ENCODE measurements around the gene RNF166. TPM values are rescaled to one million over a fixed set of nuclear protein-coding genes. Genes with fewer than 3 reads are reported as not detected.

RNF166 gene
- total and polyA plus RNA-seq, 4 experiments from 2014 or later = 90.5 to 137 (median 111) TPM

DNA sequence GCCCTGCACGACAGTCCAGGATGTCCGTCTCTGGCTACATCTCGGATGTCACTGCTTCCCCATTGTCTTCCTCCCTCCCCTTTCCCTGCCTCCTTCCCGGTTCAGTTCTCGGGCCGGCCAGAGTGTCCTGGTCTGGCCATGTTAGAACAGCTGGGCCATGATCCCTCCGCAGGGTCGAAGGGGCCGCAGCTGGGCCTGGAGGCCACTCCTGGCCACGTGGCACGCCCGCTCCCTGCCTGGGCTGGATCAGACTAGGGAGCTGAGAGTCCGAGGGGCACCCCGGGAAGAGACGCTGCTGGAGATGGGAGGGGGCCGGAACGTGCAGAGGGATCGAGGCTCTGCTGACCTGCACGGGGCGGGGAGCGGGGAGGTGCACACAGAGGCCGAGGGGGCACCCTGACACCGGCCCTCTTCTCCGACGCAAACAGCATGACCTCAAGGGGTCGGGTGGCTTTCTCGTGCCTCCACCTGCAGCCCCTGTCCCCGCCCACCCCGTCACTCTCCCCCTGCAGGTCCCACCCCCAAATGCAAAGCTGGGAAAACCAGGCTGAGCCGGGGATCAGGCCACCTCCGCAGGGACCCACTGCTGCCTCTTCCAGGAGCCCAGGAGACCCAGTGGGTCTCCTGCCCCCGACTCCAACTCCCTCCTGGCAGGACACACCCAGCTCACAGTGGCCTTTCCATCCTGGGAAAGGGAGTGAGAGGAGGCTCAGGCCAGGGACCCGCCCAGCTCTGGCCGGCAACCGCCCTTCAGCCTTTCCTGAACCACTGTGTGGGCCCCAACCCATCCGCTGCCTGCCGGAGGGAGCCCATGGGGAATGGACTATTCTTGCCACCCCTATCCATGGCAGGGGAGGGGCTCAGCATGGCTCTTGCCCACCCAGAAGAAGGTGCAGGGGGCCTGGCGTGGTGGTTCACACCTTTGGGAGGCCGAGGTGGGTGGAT, 38.6 kb upstream of the RNF166 start:
- no peaks in the 10 kb centered on the region for H3K27me3 Mint-ChIP-seq
- POLR2A ChIA-PET (ENCODE audit: partially characterized antibody) = interaction anchor here (1.0 to 7.6 kb wide), 10 partner anchors 15 to 113 kb away, joined by 3 to 138 read pairs (median 4); partner anchors contain the start of genes APRT, PIEZO1 and RNF166
- H3K4me3 ChIP-seq (ENCODE audit: low read length in 2 of 2) = no peak overlapping the region
- H3K4me3 Mint-ChIP-seq = peak overlapping the region in 6 of 8 donors; percentile 10 to 81 (median 76)
- peaks cover 41% of the 10 kb centered on the region for H3K4me1 ChIP-seq (ENCODE audit: insufficient read depth, low read length)
- H3K4me1 Mint-ChIP-seq = peaks cover 9 to 41% (median 22%) of the 10 kb centered on the region in 4 donors
- peaks cover 0 to 13% of the 10 kb centered on the region in 2 donors for H3K36me3 Mint-ChIP-seq
- H3K27me3 ChIP-seq (ENCODE audit: insufficient read depth, low read length) = no peaks in the 10 kb centered on the region
- H3K9me3 ChIP-seq (ENCODE audit: control insufficient read depth in 1 of 2, low read length in 2 of 2) = no peaks in the 10 kb centered on the region
- intact Hi-C loops (cut with micrococcal nuclease) = loop anchor here (1.0 kb wide), 4 partner anchors 14 to 112 kb away; partner anchors contain the start of genes PIEZO1 and TRAPPC2L
- peak overlapping the region in 5 of 7 donors; percentile 29 to 92 (median 83) for H3K27ac Mint-ChIP-seq
- no peaks in the 10 kb centered on the region for H3K9me3 Mint-ChIP-seq
- peak in 1 of 5 donors; percentile 19 for DNase-seq
- peaks cover 8% of the 10 kb centered on the region for H3K36me3 ChIP-seq (ENCODE audit: insufficient read depth, low read length)
- CTCF ChIA-PET (ENCODE audit: partially characterized antibody) = interaction anchor here (1.1 to 7.1 kb wide), 7 partner anchors 7 to 113 kb away, joined by 4 to 137 read pairs (median 7); partner anchors contain the start of gene PIEZO1
- H3K27ac ChIP-seq (ENCODE audit: low read depth, low read length) = peak overlapping the region; percentile 58

DNA sequence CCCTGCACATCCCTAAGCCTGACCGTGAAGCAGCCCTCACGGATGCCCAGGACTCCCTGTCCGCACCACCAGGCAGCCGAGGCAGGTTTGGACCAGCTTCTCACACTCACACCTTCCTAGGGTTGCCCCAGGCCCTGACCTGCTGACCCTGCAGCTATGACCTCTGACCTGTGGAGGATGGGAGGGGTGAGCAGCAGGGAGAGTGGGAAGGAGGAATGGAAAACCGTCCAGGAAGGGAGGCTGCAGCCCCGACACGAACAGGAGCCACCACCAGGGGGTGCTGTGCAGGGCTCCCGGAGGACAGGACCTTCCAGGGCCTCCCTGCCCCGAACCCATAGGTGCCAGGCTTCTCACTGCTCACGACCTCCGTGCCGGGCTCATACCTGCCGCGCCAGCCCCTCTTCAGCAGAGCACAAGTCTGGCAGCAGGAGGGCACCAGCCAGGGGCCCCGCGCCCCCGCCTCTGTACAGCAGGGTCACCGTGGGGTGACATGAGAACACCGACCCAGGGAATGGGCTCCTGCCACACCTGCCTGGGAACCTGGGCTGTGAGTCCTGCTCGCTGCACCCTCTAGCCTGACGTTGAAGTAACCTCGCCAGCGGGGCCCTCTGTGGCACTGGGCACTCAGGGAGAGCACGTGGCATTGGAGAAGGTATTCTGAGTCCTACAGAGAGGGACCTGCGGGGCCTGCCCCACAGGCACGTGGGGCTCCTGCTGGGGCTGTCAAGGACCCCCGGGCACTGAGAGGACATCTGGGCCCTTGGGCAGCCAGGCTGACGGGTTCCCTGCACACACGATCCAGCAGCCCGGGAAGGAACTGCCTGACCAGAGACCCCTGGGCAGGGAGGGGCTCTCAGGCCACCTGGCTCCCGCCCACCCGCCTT, 37.7 kb upstream of the RNF166 start:
- Histone ChIP-seq H3K4me3 (ENCODE audit: low read length in 2 of 2) (no peak overlapping the region), H3K4me1 (ENCODE audit: insufficient read depth, low read length) (peaks cover 41% of the 10 kb centered on the region), H3K36me3 (ENCODE audit: insufficient read depth, low read length) (peaks cover 8% of the 10 kb centered on the region), H3K27ac (ENCODE audit: low read depth, low read length) (no peak overlapping the region), H3K9me3 (ENCODE audit: control insufficient read depth in 1 of 2, low read length in 2 of 2) (no peaks in the 10 kb centered on the region), H3K27me3 (ENCODE audit: insufficient read depth, low read length) (no peaks in the 10 kb centered on the region)
- no peaks in the 10 kb centered on the region for H3K9me3 Mint-ChIP-seq
- H3K4me1 Mint-ChIP-seq = peaks cover 9 to 41% (median 22%) of the 10 kb centered on the region in 4 donors
- H3K27me3 Mint-ChIP-seq = no peaks in the 10 kb centered on the region
- DNase-seq = peak; percentile 65 to 76 (median 69)
- intact Hi-C loops (cut with micrococcal nuclease) = loop anchor here (1.0 kb wide), 1 partner anchor 41 kb away; the partner anchor contains the start of gene PIEZO1
- peaks cover 0 to 13% of the 10 kb centered on the region in 2 donors for H3K36me3 Mint-ChIP-seq
- ChIA-PET CTCF (ENCODE audit: partially characterized antibody) (interaction anchor here (0.6 to 7.1 kb wide), 18 partner anchors 8 to 844 kb away, joined by 3 to 137 read pairs (median 4); partner anchors contain the start of genes GALNS, PIEZO1, TRAPPC2L and ZNF778), POLR2A (ENCODE audit: partially characterized antibody) (interaction anchor here (0.7 to 7.6 kb wide), 8 partner anchors 30 to 474 kb away, joined by 3 to 138 read pairs (median 6); partner anchors contain the start of genes APRT, PIEZO1 and ZNF778)
- peak overlapping the region in 4 of 8 donors; percentile 16 to 49 (median 30) for H3K4me3 Mint-ChIP-seq
- peak overlapping the region in 4 of 7 donors; percentile 7 to 52 (median 36) for H3K27ac Mint-ChIP-seq

- Histone ChIP-seq H3K4me1 (ENCODE audit: insufficient read depth, low read length) (peaks cover 41% of the 10 kb centered on the region), H3K27me3 (ENCODE audit: insufficient read depth, low read length) (no peaks in the 10 kb centered on the region), H3K4me3 (ENCODE audit: low read length in 2 of 2) (no peak overlapping the region), H3K27ac (ENCODE audit: low read depth, low read length) (peak overlapping the region; percentile 8), H3K9me3 (ENCODE audit: control insufficient read depth in 1 of 2, low read length in 2 of 2) (no peaks in the 10 kb centered on the region), H3K36me3 (ENCODE audit: insufficient read depth, low read length) (peaks cover 8% of the 10 kb centered on the region)
- intact Hi-C loops (cut with micrococcal nuclease) = no loop called here
- Mint-ChIP-seq H3K36me3 (peaks cover 0 to 13% of the 10 kb centered on the region in 2 donors), H3K4me3 (no peak overlapping the region), H3K27me3 (no peaks in the 10 kb centered on the region), H3K9me3 (no peaks in the 10 kb centered on the region), H3K4me1 (peaks cover 10 to 44% (median 22%) of the 10 kb centered on the region in 4 donors), H3K27ac (peak overlapping the region in 1 of 7 donors; percentile 42)
- POLR2A ChIA-PET (ENCODE audit: partially characterized antibody) = interaction anchor here (0.7 to 7.6 kb wide), 7 partner anchors 30 to 474 kb away, joined by 3 to 138 read pairs (median 4); partner anchors contain the start of genes APRT, PIEZO1 and ZNF778
- DNase-seq = no peak
- CTCF ChIA-PET (ENCODE audit: partially characterized antibody) = interaction anchor here (0.6 to 7.1 kb wide), 18 partner anchors 9 to 843 kb away, joined by 3 to 137 read pairs (median 4); partner anchors contain the start of genes GALNS, PIEZO1, TRAPPC2L and ZNF778
These were observed 36.8 kb upstream of the RNF166 start for GRCh38 chr16:88742896-88743605.

GRCh38 chr16:88741368-88741767, 35.2 kb upstream of the RNF166 start:
- Mint-ChIP-seq H3K27me3 (no peaks in the 10 kb centered on the region), H3K36me3 (peaks cover 0 to 14% of the 10 kb centered on the region in 2 donors), H3K27ac (peak overlapping the region in 2 of 7 donors; percentile 48 to 56), H3K9me3 (no peaks in the 10 kb centered on the region), H3K4me1 (peaks cover 10 to 41% (median 20%) of the 10 kb centered on the region in 4 donors), H3K4me3 (no peak overlapping the region)
- Histone ChIP-seq H3K36me3 (ENCODE audit: insufficient read depth, low read length) (peaks cover 8% of the 10 kb centered on the region), H3K4me3 (ENCODE audit: low read length in 2 of 2) (no peak overlapping the region), H3K27me3 (ENCODE audit: insufficient read depth, low read length) (no peaks in the 10 kb centered on the region), H3K27ac (ENCODE audit: low read depth, low read length) (no peak overlapping the region), H3K4me1 (ENCODE audit: insufficient read depth, low read length) (peaks cover 44% of the 10 kb centered on the region), H3K9me3 (ENCODE audit: control insufficient read depth in 1 of 2, low read length in 2 of 2) (no peaks in the 10 kb centered on the region)
- ChIA-PET POLR2A (ENCODE audit: partially characterized antibody) (no interaction called here), CTCF (ENCODE audit: partially characterized antibody) (interaction anchor here (1.1 to 1.3 kb wide), 3 partner anchors 26 to 46 kb away, joined by 3 to 6 read pairs (median 4); no protein-coding TSS in a partner anchor)
- DNase-seq = peak in 1 of 5 donors; percentile 8
- intact Hi-C loops (cut with micrococcal nuclease) = no loop called here

DNA sequence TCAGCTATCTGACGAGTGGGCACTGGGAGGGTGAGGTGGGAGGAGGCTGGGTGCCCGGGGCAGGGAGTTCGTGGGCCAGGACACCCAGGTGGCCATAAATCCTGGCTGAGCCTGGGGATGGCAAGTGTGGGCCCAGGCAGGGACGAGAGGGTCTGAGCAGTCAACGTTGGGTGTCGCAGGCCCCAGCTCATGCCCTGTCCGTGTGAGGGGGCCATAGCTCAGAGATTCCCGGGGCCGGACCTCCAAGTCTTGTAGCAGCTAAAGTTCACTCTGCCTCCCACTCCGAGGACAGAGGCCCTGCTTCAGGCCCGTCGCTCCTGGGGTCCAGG, 34.5 kb upstream of the RNF166 start:
- no peaks in the 10 kb centered on the region for H3K9me3 ChIP-seq (ENCODE audit: control insufficient read depth in 1 of 2, low read length in 2 of 2)
- Mint-ChIP-seq H3K27me3 (no peaks in the 10 kb centered on the region), H3K4me1 (peaks cover 6 to 35% (median 15%) of the 10 kb centered on the region in 4 donors), H3K4me3 (no peak overlapping the region), H3K36me3 (peaks cover 0 to 11% of the 10 kb centered on the region in 2 donors), H3K27ac (no peak overlapping the region), H3K9me3 (no peaks in the 10 kb centered on the region)
- no peaks in the 10 kb centered on the region for H3K27me3 ChIP-seq (ENCODE audit: insufficient read depth, low read length)
- H3K4me1 ChIP-seq (ENCODE audit: insufficient read depth, low read length) = peaks cover 37% of the 10 kb centered on the region
- POLR2A ChIA-PET (ENCODE audit: partially characterized antibody) = interaction anchor here (0.7 kb wide), 1 partner anchor 40 kb away, joined by 3 read pairs; no protein-coding TSS in a partner anchor
- intact Hi-C loops (cut with micrococcal nuclease) = no loop called here
- CTCF ChIA-PET (ENCODE audit: partially characterized antibody) = interaction anchor here (0.8 to 1.3 kb wide), 4 partner anchors 27 to 62 kb away, joined by 3 to 6 read pairs (median 4); no protein-coding TSS in a partner anchor
- peak in 1 of 5 donors; percentile 9 for DNase-seq
- no peak overlapping the region for H3K27ac ChIP-seq (ENCODE audit: low read depth, low read length)
- peaks cover 13% of the 10 kb centered on the region for H3K36me3 ChIP-seq (ENCODE audit: insufficient read depth, low read length)
- H3K4me3 ChIP-seq (ENCODE audit: low read length in 2 of 2) = no peak overlapping the region

Measured in CD4-positive, alpha-beta memory T cell (primary cell).